ENCODE results near the gene USP17L20. TPM values are rescaled to one million over a fixed set of nuclear protein-coding genes. Genes with fewer than 3 reads are reported as not detected.
"Not testable (repeated sequence)": the region's sequence is repeated elsewhere in the genome, so short reads cannot be mapped to it uniquely, and the experiment has no call there.

Gene USP17L20, protein sequence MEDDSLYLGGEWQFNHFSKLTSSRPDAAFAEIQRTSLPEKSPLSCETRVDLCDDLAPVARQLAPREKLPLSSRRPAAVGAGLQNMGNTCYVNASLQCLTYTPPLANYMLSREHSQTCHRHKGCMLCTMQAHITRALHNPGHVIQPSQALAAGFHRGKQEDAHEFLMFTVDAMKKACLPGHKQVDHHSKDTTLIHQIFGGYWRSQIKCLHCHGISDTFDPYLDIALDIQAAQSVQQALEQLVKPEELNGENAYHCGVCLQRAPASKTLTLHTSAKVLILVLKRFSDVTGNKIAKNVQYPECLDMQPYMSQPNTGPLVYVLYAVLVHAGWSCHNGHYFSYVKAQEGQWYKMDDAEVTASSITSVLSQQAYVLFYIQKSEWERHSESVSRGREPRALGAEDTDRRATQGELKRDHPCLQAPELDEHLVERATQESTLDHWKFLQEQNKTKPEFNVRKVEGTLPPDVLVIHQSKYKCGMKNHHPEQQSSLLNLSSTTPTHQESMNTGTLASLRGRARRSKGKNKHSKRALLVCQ
- not detected for total RNA-seq
- polyA plus RNA-seq (ENCODE audit: insufficient read depth in 1 of 8, insufficient read length in 8 of 8, low replicate concordance in 1 of 8), result not detected
- long read RNA-seq, donor 1, result 0 reads
- long read RNA-seq, donor 2, result 0 reads
- long read RNA-seq, donor 3, result 0 reads
- long read RNA-seq, donor 4, result 0 reads
- long read RNA-seq, donor 5, result 0 reads
- long read RNA-seq, donor 6, result 0 reads
- long read RNA-seq, donor 7, result 0 reads
- long read RNA-seq, donor 8, result 0 reads
- long read RNA-seq, donor 9, result 0 reads
- long read RNA-seq, donor 10, result 0 reads
- long read RNA-seq, donor 11, result 0 reads

DNA sequence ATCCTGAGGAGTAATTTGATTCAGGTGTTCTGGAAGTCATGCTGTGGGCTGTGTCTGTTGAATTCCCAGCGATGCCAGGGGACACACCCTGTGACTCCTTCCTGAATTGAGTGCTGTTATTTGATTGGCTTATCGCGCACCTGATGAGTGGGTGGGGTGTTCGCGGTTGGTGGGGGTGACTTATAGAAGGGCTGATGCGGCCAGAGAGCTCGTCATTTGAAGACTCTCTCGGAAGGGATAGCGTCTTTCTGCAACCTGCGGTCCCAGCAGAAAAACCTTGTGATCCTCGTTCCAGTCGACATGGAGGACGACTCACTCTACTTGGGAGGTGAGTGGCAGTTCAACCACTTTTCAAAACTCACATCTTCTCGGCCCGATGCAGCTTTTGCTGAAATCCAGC is at the start of gene USP17L20:
TSS of gene USP17L20 (plus strand) at position 301 of the 400 bp plus-strand sequence. CDS start at position 301, 0 bp downstream.
- not testable (repeated sequence) for H3K4me1 ChIP-seq (ENCODE audit: control insufficient read depth, insufficient read depth, low read length); H3K4me3 ChIP-seq (ENCODE audit: low read length); H3K27me3 ChIP-seq (ENCODE audit: control insufficient read depth, insufficient read depth, low read length); H3K27ac ChIP-seq (ENCODE audit: low read length); DNase-seq; H3K9me3 ChIP-seq (replicated peaks; ENCODE audit: control insufficient read depth, low read depth, low read length); H3K36me3 ChIP-seq (ENCODE audit: control insufficient read depth, insufficient read depth, low read length)
- no CpG with 5 or more reads among the region's 15 CpGs for WGBS (ENCODE audit: insufficient coverage)

- not testable (repeated sequence) for H3K4me3 ChIP-seq (ENCODE audit: low read length); H3K9me3 ChIP-seq (replicated peaks; ENCODE audit: control insufficient read depth, low read depth, low read length); H3K36me3 ChIP-seq (ENCODE audit: control insufficient read depth, insufficient read depth, low read length); H3K27ac ChIP-seq (ENCODE audit: low read length); H3K4me1 ChIP-seq (ENCODE audit: control insufficient read depth, insufficient read depth, low read length); H3K27me3 ChIP-seq (ENCODE audit: control insufficient read depth, insufficient read depth, low read length); DNase-seq
- WGBS (ENCODE audit: insufficient coverage), result no CpG with 5 or more reads among the region's 13 CpGs
Observed at GRCh38 chr4:9210357-9210756, 47.6 kb upstream of the USP17L20 start, which contains the start of gene USP17L10. TSS of gene USP17L10 (plus strand) at chr4:9210657. CDS start at chr4:9210657, 0 bp downstream.

GRCh38 chr4:9214701-9215100 is 43.2 kb upstream of the USP17L20 start:
- not testable (repeated sequence) for H3K4me1 ChIP-seq (ENCODE audit: control insufficient read depth, insufficient read depth, low read length); H3K9me3 ChIP-seq (replicated peaks; ENCODE audit: control insufficient read depth, low read depth, low read length); H3K27me3 ChIP-seq (ENCODE audit: control insufficient read depth, insufficient read depth, low read length); H3K36me3 ChIP-seq (ENCODE audit: control insufficient read depth, insufficient read depth, low read length); DNase-seq; H3K4me3 ChIP-seq (ENCODE audit: low read length); H3K27ac ChIP-seq (ENCODE audit: low read length)
- WGBS (ENCODE audit: insufficient coverage), result 95% methylated on average over 5 of the region's 14 CpGs

GRCh38 chr4:9215105-9215504 is 42.8 kb upstream of the USP17L20 start, which contains the start of gene USP17L11:
TSS of gene USP17L11 (plus strand) at chr4:9215405. CDS start at chr4:9215405, 0 bp downstream.
- not testable (repeated sequence) for H3K36me3 ChIP-seq (ENCODE audit: control insufficient read depth, insufficient read depth, low read length); H3K9me3 ChIP-seq (replicated peaks; ENCODE audit: control insufficient read depth, low read depth, low read length); H3K27me3 ChIP-seq (ENCODE audit: control insufficient read depth, insufficient read depth, low read length); H3K4me1 ChIP-seq (ENCODE audit: control insufficient read depth, insufficient read depth, low read length); H3K27ac ChIP-seq (ENCODE audit: low read length); DNase-seq; H3K4me3 ChIP-seq (ENCODE audit: low read length)
- 100% methylated on average over 1 of the region's 14 CpGs for WGBS (ENCODE audit: insufficient coverage)

DNA sequence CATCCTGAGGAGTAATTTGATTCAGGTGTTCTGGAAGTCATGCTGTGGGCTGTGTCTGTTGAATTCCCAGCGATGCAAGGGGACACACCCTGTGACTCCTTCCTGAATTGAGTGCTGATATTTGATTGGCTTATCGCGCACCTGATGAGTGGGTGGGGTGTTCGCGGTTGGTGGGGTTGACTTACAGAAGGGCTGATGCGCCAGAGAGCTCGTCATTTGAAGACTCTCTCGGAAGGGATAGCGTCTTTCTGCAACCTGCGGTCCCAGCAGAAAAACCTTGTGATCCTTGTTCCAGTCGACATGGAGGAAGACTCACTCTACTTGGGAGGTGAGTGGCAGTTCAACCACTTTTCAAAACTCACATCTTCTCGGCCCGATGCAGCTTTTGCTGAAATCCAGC is 38.1 kb upstream of the USP17L20 start, which contains the start of gene USP17L12:
TSS of gene USP17L12 (plus strand) at position 301 of the 400 bp plus-strand sequence. CDS start at position 301, 0 bp downstream.
- DNase-seq; H3K36me3 ChIP-seq (ENCODE audit: control insufficient read depth, insufficient read depth, low read length); H3K27ac ChIP-seq (ENCODE audit: low read length); H3K4me3 ChIP-seq (ENCODE audit: low read length); H3K4me1 ChIP-seq (ENCODE audit: control insufficient read depth, insufficient read depth, low read length); H3K9me3 ChIP-seq (replicated peaks; ENCODE audit: control insufficient read depth, low read depth, low read length); H3K27me3 ChIP-seq (ENCODE audit: control insufficient read depth, insufficient read depth, low read length): not testable (repeated sequence)
- WGBS (ENCODE audit: insufficient coverage), result no CpG with 5 or more reads among the region's 13 CpGs

GRCh38 chr4:9224596-9224995 is 33.3 kb upstream of the USP17L20 start, which contains the start of gene USP17L13:
TSS of gene USP17L13 (plus strand) at chr4:9224896. CDS start at chr4:9224896, 0 bp downstream.
- not testable (repeated sequence) for H3K4me3 ChIP-seq (ENCODE audit: low read length); H3K27ac ChIP-seq (ENCODE audit: low read length); H3K4me1 ChIP-seq (ENCODE audit: control insufficient read depth, insufficient read depth, low read length); DNase-seq; H3K36me3 ChIP-seq (ENCODE audit: control insufficient read depth, insufficient read depth, low read length); H3K27me3 ChIP-seq (ENCODE audit: control insufficient read depth, insufficient read depth, low read length); H3K9me3 ChIP-seq (replicated peaks; ENCODE audit: control insufficient read depth, low read depth, low read length)
- no CpG with 5 or more reads among the region's 14 CpGs for WGBS (ENCODE audit: insufficient coverage)

GRCh38 chr4:9230249-9230648 is 27.7 kb upstream of the USP17L20 start:
- not testable (repeated sequence) for DNase-seq; H3K9me3 ChIP-seq (replicated peaks; ENCODE audit: control insufficient read depth, low read depth, low read length); H3K36me3 ChIP-seq (ENCODE audit: control insufficient read depth, insufficient read depth, low read length); H3K4me3 ChIP-seq (ENCODE audit: low read length); H3K4me1 ChIP-seq (ENCODE audit: control insufficient read depth, insufficient read depth, low read length); H3K27me3 ChIP-seq (ENCODE audit: control insufficient read depth, insufficient read depth, low read length); H3K27ac ChIP-seq (ENCODE audit: low read length)
- no CpG with 5 or more reads among the region's 8 CpGs for WGBS (ENCODE audit: insufficient coverage)

DNA sequence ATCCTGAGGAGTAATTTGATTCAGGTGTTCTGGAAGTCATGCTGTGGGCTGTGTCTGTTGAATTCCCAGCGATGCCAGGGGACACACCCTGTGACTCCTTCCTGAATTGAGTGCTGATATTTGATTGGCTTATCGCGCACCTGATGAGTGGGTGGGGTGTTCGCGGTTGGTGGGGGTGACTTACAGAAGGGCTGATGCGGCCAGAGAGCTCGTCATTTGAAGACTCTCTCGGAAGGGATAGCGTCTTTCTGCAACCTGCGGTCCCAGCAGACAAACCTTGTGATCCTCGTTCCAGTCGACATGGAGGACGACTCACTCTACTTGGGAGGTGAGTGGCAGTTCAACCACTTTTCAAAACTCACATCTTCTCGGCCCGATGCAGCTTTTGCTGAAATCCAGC is 23.8 kb upstream of the USP17L20 start, which contains the start of gene USP17L15:
TSS of gene USP17L15 (plus strand) at position 301 of the 400 bp plus-strand sequence. CDS start at position 301, 0 bp downstream.
- H3K4me3 ChIP-seq (ENCODE audit: low read length); H3K27ac ChIP-seq (ENCODE audit: low read length); H3K27me3 ChIP-seq (ENCODE audit: control insufficient read depth, insufficient read depth, low read length); H3K9me3 ChIP-seq (replicated peaks; ENCODE audit: control insufficient read depth, low read depth, low read length); DNase-seq; H3K4me1 ChIP-seq (ENCODE audit: control insufficient read depth, insufficient read depth, low read length); H3K36me3 ChIP-seq (ENCODE audit: control insufficient read depth, insufficient read depth, low read length): not testable (repeated sequence)
- no CpG with 5 or more reads among the region's 15 CpGs for WGBS (ENCODE audit: insufficient coverage)

DNA sequence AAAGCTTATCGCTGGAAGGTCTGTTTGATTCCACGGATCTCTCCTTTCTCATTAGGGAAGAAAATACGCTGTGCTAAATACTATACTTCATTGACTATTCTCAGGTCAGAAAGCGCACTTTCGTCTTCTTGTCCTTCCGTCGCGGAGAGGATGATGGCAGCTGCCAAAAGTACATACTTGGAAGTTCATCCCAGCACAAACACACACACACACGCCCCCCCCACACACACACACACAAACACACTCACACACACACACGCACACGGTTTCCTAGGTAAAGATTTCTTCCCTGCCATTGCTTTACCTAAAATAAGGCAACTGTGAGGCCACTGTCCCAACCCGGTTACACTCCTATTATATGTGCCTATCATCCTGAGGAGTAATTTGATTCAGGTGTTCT is 19.5 kb upstream of the USP17L20 start:
- WGBS (ENCODE audit: insufficient coverage), result 88% methylated on average over 8 of the region's 12 CpGs
- not testable (repeated sequence) for H3K4me1 ChIP-seq (ENCODE audit: control insufficient read depth, insufficient read depth, low read length); H3K27me3 ChIP-seq (ENCODE audit: control insufficient read depth, insufficient read depth, low read length); H3K27ac ChIP-seq (ENCODE audit: low read length); H3K9me3 ChIP-seq (replicated peaks; ENCODE audit: control insufficient read depth, low read depth, low read length); H3K36me3 ChIP-seq (ENCODE audit: control insufficient read depth, insufficient read depth, low read length); H3K4me3 ChIP-seq (ENCODE audit: low read length)
- DNase-seq, result peak; percentile 0

GRCh38 chr4:9243579-9243978 is 14.3 kb upstream of the USP17L20 start, which contains the start of gene USP17L17:
TSS of gene USP17L17 (plus strand) at chr4:9243879. CDS start at chr4:9243879, 0 bp downstream.
- not testable (repeated sequence) for H3K27me3 ChIP-seq (ENCODE audit: control insufficient read depth, insufficient read depth, low read length); H3K36me3 ChIP-seq (ENCODE audit: control insufficient read depth, insufficient read depth, low read length); H3K4me1 ChIP-seq (ENCODE audit: control insufficient read depth, insufficient read depth, low read length); H3K27ac ChIP-seq (ENCODE audit: low read length); H3K4me3 ChIP-seq (ENCODE audit: low read length); DNase-seq; H3K9me3 ChIP-seq (replicated peaks; ENCODE audit: control insufficient read depth, low read depth, low read length)
- WGBS (ENCODE audit: insufficient coverage), result no CpG with 5 or more reads among the region's 14 CpGs
